ENCODE measurements around the gene DHX58.

DNA sequence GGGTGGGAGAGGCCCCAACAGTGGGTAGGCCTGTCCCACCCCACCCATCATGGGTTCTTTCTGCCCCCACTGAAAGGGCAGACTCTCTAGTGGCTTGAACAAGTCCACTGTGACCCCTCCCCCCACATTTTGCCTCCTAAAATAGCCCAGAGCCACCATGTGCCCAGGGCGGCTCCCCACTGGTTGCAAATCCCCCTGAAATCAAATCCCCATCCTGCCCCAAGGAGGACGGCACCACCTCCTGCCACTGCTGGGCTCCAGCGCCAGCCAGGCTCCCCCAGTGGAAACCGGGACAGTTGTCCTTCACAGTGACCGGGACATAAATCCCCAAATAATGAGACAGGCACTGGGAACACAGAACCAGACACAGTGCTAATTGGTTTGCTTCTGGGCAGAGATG is 34.8 kb downstream of the DHX58 start:
- TF ChIP-seq POLR2AphosphoS5 (IDR thresholded peaks at IDR 0.05; ENCODE audit: borderline replicate concordance, low read depth, low read length) = no peak
- no peak for TF ChIP-seq EZH2 (IDR thresholded peaks at IDR 0.05)

All from SK-N-MC (cell line).